GM19193 (cell line): ENCODE data around the gene RANBP1.

Experiments
- POLR2A ChIP-seq: IDR thresholded peaks from 4 replicates; pipeline ENCODE4 v1.6.1; 2011; ENCODE audit not compliant: insufficient read depth, insufficient read length; ENCODE audit errors: extremely low read depth

The RANBP1 gene

DNA sequence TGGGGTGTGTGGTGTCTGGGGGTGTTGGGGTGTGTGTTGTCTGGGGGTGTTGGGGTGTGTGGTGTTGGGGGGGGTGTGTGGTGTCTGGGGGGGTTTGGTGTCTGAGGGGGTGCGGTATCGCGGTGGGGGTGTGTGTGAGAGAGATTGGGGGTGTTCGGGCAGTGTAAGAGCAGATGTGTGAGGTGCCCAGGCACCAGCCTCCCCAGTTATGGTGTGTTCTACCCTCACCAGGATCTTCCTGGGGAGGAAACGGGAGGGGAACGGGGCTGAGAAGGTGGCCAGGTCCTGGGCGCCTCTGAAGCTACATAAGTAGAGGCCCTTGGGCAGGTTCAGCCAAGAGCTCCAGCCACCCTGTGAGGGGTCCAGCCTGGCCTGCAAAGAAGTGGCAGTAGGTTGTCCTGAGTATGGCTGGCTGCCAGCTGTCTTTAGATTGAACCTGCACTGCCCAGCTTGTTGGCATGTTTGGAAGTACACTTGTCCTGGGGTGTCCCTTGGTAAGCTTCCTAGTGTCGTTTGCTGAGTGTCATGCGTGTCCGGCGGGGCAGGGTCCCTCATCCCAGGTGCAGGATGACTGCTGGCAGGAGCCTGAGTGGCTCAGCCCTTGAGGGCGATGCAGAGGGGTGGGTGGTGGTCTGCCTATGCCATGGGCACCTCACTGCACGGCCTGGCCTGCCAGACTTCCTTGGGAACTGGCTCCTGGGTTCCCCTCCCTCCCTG lies 7.6 kb downstream of the RANBP1 start:
- no peak for TF ChIP-seq POLR2A

DNA sequence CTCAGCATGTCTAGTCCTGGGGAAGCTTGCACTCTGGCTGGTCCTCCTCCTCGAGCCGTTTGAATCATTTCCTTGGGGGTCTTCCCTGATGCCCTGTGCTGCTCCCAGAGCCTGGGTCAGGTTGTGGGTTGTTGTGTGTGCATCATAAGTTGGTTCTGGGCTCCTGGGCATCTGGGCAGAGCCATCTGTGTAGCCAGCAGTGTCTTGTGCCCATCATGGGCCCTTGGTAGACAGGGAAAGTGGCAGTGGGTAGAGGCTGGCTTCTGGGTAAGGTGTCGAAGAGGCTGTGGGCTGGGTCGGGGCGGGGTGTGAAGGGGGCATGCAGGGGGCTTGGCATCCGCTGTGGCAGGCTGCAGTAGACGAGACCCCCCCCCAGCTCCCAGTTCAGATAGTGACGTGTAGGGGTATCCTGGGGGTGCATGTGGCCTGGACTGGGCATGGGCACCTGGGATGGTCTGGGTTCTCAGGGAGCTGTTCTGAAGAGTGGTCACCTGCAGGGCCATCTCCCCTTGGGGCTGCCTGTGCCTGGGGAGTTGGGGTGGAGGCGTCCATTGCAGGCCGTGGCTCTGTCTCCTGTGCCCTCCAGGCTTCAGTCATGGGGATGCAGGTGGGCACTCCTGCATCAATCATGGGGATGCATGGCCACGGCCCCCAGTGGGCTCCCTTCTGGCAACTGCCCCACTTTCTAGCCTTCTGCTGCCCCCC lies 8.3 kb downstream of the RANBP1 start:
- TF ChIP-seq POLR2A, result peak; percentile 18

DNA sequence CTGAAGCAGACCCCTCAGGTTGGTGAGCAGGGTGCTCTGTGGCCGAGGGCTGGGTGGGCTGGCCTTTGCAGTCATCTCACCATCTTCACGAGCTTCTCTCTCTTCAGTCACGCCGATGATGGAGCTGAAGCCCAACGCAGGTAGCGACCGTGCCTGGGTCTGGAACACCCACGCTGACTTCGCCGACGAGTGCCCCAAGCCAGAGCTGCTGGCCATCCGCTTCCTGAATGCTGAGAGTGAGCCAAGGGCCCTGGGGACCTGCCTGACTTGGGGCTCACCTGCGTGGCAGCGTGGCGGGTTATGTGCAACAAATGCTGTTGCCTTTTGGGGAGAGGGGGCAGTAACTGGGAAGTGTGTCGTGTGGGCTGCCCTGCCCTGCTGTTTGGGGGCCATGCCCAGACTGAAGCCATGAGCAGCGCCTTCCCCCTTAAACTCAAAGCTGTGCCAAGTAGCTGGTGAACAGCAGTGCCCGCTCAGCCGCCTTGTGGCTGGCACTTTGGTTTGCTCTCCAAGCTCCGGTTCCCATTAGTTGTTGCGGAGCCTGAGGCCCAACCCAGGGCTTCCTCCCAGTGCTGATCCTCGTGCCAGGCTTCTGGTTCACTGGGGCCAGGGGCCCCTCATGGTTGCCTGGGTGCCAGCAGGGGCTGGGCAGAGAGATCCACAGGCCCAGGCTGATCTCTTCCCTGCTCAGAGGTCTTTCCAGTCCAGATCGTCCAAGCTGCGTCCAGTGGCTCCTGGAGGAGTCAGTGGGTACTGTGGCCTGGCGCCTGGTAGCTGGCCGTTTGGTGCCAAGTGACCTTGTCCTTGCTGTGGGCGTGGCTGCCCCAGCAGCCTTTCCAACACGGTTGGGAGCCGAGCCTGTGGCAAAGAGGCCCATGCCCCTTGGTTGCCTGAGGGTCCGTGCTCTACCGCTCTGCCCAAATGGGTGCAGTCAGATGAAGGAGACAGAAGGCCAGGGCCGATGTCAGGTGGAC lies 9.6 kb downstream of the RANBP1 start:
- TF ChIP-seq POLR2A, result no peak

DNA sequence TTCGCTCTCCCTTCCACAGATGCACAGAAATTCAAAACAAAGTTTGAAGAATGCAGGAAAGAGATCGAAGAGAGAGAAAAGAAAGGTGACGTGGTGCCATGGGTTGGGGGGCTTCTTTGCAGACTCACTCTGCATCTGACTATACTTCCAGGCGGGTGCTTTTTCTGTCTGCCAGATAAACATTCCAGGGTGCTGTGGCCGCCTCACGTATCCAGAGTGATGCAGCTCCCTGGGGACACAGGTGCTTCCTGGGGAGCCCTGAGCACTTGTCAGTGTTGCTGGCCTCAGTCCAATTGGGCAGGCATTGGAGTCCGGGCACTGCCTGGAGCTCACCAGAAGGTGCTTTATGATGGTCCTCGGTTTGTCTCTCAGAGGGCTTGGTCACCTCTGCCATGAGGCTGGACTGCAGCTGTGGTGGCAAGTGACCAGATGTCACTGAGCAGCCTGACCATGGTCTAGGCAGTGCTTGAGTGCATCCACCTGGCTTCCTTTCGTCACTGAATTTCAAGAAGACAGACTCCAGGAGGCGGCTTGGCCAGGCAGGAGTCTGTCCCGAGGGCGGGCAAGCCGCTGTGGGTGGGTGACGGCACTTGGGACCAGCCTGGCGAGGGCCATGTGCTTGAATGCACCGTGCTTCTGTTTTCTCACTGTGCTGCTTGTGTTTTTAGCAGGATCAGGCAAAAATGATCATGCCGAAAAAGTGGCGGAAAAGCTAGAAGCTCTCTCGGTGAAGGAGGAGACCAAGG lies 10.6 kb downstream of the RANBP1 start:
- no peak for TF ChIP-seq POLR2A

DNA sequence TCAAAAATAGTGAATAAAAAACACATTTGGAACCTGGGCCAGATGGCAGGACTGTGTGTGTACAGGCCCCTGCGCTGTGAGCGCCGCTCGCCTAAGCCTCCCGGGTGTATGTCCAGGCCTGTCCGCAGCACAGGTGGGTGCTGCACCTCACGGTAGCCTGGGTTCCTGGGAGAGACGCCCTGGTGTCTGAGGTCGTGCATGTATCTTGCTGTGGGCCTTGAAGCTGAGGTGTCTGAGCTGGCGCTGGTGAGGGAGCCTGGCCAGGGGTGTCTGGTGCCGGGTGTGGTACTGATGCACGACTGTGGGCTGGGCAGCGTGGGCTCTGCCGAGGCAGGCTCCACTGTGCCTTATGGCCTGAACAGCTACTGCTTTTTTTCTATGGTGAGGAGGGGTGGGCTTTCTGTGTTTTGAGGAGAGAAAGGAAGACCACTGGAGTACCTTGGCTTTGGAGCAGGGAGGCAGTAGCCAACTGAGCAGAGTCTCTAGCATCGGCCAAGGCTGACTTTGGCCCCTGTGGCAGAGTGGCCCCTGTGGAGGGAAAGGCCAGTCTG lies 11.5 kb downstream of the RANBP1 start:
- peak; percentile 16 for TF ChIP-seq POLR2A

DNA sequence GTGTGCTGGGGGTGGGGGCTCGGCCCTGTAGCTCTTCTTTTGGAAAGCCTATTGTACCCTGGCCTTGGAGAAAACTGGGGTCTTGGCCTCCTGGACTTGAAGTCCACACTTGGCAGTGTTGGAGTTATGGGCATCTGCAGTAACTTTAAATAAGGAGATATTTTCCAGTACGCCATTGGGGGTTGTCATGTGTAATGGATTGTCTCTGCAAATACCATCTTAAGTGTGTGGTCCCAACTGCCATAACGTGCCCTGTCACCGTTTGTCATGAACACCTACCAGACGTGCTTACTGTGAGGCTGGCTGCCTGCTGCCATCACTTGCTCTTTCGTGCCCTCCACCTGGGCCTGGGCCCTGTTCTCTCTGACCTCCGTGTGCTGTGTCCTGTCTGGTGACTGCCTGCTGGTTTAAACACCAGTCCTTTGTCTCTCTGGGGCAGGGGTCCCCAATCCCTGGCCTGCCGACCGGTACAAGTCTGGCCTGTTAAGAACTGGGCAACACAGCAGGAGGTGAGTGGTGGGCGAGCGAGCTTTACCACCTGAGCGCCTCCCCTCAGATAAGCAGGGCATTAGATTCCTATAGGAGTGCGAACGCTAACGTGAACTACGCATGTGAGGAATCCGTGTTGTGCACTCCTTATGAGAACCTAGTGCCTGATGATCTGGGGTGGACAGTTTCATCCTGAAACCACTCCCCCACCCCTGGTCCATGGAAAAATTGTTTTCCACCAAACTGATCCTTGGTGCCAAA lies 12.1 kb downstream of the RANBP1 start:
- no peak for TF ChIP-seq POLR2A

DNA sequence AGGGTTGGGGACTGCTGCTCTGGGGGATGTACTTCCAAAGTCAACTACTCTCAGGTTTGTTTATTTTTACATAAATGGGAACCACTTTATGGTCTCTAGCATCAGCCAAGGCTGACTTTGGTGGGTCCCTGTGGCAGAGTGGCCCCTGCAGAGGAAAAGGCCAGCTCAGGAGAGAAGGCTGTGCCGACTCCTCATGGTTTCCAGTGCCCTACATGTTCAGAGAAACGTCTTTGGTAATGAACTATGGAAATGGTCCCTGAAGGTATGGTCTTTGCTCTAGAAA lies 12.7 kb downstream of the RANBP1 start:
- TF ChIP-seq POLR2A, result no peak

DNA sequence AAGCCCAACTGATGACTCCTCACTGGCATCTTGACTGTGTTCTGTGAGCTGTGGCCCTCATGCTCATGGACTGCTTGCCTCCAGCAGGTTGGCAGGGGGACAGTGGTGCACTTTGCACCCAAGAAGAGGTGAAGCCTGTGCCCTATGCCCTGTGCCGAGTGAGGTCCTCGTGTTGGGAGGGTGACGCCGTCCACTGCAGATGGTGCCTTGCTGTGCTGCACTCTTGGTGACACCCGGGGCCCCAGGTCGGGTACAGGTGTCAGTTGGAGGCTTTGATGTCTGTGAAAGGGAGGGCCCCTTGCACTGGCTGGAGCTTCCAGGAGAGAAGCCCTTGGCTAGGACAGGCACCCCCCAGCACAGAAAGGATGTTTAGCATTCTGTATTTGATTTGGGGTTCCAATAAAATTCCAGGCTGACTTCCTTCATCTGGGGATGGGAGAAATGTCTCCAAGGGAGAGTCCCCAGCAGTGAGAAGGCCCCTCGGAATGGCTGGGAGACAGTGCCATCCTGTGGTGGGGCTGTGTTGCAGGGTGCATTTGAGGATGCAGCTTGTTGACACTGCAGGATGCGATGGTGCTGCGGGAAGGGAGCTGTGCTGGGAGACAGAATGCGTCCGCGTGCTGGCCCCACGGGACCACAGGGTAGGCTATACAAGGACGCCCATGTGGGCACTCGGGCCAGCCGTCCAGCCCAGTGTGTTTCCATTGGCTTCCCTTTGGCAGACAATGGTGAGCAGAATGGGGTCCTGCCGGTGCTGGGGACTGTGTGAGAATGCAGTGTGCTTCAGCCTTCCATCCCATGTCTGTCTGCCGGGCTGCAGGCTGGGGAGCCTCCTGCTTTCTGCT lies 13.2 kb downstream of the RANBP1 start:
- no peak for TF ChIP-seq POLR2A

DNA sequence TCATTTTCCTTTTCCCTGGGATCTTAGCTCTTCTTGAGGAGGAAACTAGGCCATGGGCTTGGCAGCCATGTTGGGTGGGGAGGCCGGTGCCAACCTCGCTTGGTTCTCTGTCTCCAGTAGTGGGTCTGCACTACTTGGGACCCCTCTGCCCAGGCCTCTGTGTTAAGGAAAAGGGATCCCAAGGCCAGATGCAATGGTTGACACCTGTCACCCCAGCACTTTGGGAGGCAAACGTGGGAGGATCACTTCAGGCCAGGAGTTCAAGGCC lies 13.8 kb downstream of the RANBP1 start:
- TF ChIP-seq POLR2A, result no peak

DNA sequence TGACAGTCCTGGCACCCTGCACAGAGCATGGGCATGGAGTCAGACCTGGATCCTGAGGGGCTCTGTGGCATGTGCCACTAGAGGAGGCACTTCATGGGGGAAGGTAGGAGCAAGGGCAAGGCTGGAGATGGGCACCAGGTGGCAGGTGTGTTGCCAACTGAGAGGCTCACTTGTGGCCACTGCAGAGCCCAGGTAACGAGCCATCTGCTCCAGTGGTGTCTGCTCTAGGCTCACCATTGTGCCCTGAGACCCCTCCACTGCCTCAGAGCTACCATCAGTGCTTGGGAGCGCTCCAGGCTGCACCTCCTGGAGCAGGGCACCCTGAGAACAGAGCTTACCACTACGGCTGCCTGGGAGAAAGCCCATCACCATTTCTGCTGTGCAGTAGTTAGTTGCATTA lies 14.4 kb downstream of the RANBP1 start:
- no peak for TF ChIP-seq POLR2A

DNA sequence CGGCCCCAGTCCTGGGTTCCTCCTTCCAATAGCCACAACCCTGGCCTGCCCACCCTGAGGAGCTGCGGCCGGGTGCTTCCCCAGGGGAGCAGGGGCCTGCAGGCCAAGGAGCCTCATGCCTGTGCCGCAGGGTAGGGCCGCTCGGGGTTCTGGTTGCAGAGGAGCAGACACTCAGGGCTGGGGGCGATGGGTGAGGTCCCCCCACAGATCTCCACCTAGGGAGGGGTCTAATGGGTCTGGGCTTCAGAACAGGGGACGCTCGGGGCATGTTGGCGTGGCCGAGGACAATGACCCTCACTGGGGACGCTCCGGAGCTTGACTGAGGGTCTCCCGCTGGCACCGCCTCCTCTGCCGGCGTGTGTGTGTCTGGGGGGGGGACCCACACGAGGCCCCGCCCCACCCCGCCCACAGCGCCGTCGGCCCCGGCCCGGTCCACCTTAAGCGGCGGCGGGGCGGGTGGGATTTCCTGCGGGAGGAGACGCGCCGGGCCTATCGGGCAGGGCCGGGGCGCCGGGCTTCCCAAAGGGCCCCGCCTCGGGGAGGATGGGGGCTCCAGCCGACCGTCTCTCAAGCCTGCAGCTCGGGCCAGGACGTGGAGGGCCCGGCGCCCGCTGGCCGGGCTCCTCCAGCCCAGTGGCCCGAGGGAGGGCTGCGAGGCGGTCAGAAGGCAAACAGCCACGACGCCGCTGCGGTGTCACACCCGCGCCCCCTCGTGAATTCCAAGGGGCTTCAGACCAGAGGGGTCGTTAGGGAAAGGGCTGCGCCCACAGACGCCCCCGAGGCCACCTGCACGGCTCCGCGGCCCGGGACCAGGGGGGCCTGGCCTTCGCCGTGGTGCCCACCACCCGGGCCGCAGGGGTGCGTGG lies 15.1 kb downstream of the RANBP1 start:
- no peak for TF ChIP-seq POLR2A

DNA sequence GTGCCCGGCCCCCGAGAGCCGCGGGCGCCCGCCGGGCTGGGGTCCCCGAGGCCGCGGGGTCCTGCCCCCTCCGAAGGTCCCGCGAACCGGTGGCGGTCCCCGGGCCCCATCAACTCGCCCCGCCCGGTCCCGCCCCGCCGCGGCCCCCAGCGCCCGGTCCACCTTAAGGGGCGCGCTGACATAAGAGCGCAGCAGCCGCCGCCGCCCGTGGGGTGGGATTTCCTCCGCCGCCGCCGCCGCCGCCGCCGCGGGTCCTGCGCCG lies 15.6 kb downstream of the RANBP1 start, which contains the start of gene ZDHHC8:
TSS of gene ZDHHC8 (plus strand) at position 208 of the 262 bp plus-strand sequence. CDS start 144 bp downstream, outside the sequence.
- TF ChIP-seq POLR2A, result no peak
